Neural progenitor cell (in vitro differentiated cells): ENCODE measurements around the gene MAGI2. TPM values are rescaled to one million over a fixed set of nuclear protein-coding genes. Genes with fewer than 3 reads are reported as not detected.

Experiments
- DNase-seq: peaks from one replicate; pipeline ENCODE4 v3.0.0-alpha.2; 2016; ENCODE audit warnings: low spot score
- H2AFZ ChIP-seq: fragments of 200-600 bp; sonication (generic); replicated peaks from 2 replicates; pipeline ENCODE4 v1.6.1; 2016; ENCODE audit warnings: antibody characterized with exemption
- H3F3A ChIP-seq: fragments of 200-600 bp; sonication (generic); 2 replicates; pipeline ENCODE4 v1.6.1; 2016; ENCODE audit warnings: antibody characterized with exemption, low read depth
- H3K27ac ChIP-seq: fragments of 200-600 bp; sonication (generic); 2 replicates; pipeline ENCODE4 v1.5.1; 2016; ENCODE audit warnings: mild to moderate bottlenecking
- H3K27me3 ChIP-seq: fragments of 200-600 bp; sonication (generic); 2 replicates; pipeline ENCODE4 v1.6.1; 2016; ENCODE audit warnings: mild to moderate bottlenecking, moderate library complexity
- H3K36me3 ChIP-seq: fragments of 200-600 bp; sonication (generic); 2 replicates; pipeline ENCODE4 v1.5.1; 2016
- H3K4me1 ChIP-seq: fragments of 200-600 bp; sonication (generic); 2 replicates; pipeline ENCODE4 v1.6.1; 2016; ENCODE audit warnings: mixed run types
- H3K4me2 ChIP-seq: fragments of 200-600 bp; sonication (generic); 2 replicates; pipeline ENCODE4 v1.6.1; 2016
- H3K4me3 ChIP-seq: fragments of 200-600 bp; sonication (generic); 2 replicates; pipeline ENCODE4 v1.5.1; 2016
- H3K79me2 ChIP-seq: fragments of 200-600 bp; sonication (generic); 2 replicates; pipeline ENCODE4 v1.6.1; 2016; ENCODE audit warnings: low read depth
- H3K9ac ChIP-seq: fragments of 200-600 bp; sonication (generic); 2 replicates; pipeline ENCODE4 v1.6.1; 2016
- H3K9me3 ChIP-seq: fragments of 200-600 bp; sonication (generic); 2 replicates; pipeline ENCODE4 v1.5.1; 2016; ENCODE audit warnings: low read depth
- H4K20me1 ChIP-seq: fragments of 200-600 bp; sonication (generic); 2 replicates; pipeline ENCODE4 v1.6.1; 2016; ENCODE audit warnings: low read depth
- H3K27ac Mint-ChIP-seq: 3 replicates; pipeline ENCODE4 v1.8.0; 2021; ENCODE audit warnings: mixed read lengths
- H3K27me3 Mint-ChIP-seq: 2 replicates; pipeline ENCODE4 v1.8.0; 2022; ENCODE audit warnings: low read depth, mild to moderate bottlenecking, inconsistent platforms, moderate library complexity, mixed read lengths; ENCODE audit not compliant: insufficient read depth
- H3K36me3 Mint-ChIP-seq: 3 replicates; pipeline ENCODE4 v1.8.0; 2021; ENCODE audit warnings: mixed read lengths
- H3K4me1 Mint-ChIP-seq: 3 replicates; pipeline ENCODE4 v1.8.0; 2021; ENCODE audit warnings: mixed read lengths
- H3K4me3 Mint-ChIP-seq: 3 replicates; pipeline ENCODE4 v1.8.0; 2021; ENCODE audit warnings: mild to moderate bottlenecking, moderate library complexity, mixed read lengths
- H3K9me3 Mint-ChIP-seq: 3 replicates; pipeline ENCODE4 v1.8.0; 2020; ENCODE audit warnings: mixed read lengths
- EZH2 ChIP-seq: fragments of 200-600 bp; sonication (generic); IDR thresholded peaks from 2 replicates; pipeline ENCODE4 v1.6.1; 2017; ENCODE audit warnings: antibody characterized with exemption, mild to moderate bottlenecking, moderate library complexity
- EZH2phosphoT487 ChIP-seq: fragments of 200-600 bp; sonication (generic); IDR thresholded peaks from 2 replicates; pipeline ENCODE4 v1.6.1; 2017; ENCODE audit warnings: antibody characterized with exemption
- total RNA-seq: library from RNA; depleted of rRNA; stranded (reverse); fragments of >200 nt; gene quantifications from 2 replicates; pipeline ENCODE4 v1.2.3, GENCODE V29; 2015; ENCODE audit warnings: low replicate concordance
- TF ChIP-seq, protein P1 (sequence below): fragments of 200-600 bp; sonication (generic); IDR thresholded peaks from 2 replicates; pipeline ENCODE4 v1.5.1; 2017; ENCODE audit warnings: antibody characterized with exemption, mild to moderate bottlenecking

MAGI2 gene
- total RNA-seq, 1 donor from 2014 or later, result 5.8 TPM

DNA sequence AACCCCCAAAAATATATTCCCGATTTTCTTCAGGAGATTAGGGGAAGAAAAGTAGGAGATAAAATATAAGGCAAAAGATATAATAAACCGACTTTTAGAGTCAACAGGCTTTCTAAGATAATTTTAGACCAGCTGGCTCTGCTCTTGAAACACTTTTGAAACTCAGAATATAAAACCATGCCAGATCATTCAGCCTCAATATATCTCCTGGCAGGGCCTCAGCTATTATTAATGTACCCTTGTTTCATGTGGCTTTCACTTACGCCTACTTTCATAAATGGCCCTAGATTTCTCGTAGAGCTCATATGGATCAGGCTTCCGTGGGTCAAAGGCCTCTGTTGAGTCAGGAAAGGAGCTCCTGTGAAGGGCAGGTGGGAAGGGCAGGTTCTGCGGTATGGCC, 1258.9 kb downstream of the MAGI2 start:
- Histone ChIP-seq H3K27me3 (no peaks in the 10 kb centered on the region), H3K4me3 (no peak overlapping the region), H3K36me3 (no peaks in the 10 kb centered on the region), H3K9ac (no peak overlapping the region), H3K4me2 (no peak overlapping the region), H3K27ac (no peak overlapping the region), H4K20me1 (no peaks in the 10 kb centered on the region), H3K9me3 (no peaks in the 10 kb centered on the region), H2AFZ (no peak overlapping the region), H3K79me2 (no peaks in the 10 kb centered on the region), H3F3A (no peaks in the 10 kb centered on the region), H3K4me1 (no peaks in the 10 kb centered on the region)
- H3K36me3 Mint-ChIP-seq, result no peaks in the 10 kb centered on the region
- no peaks in the 10 kb centered on the region for H3K27me3 Mint-ChIP-seq
- TF ChIP-seq EZH2 (no peak), EZH2phosphoT487 (no peak)
- TF ChIP-seq, protein P1, sequence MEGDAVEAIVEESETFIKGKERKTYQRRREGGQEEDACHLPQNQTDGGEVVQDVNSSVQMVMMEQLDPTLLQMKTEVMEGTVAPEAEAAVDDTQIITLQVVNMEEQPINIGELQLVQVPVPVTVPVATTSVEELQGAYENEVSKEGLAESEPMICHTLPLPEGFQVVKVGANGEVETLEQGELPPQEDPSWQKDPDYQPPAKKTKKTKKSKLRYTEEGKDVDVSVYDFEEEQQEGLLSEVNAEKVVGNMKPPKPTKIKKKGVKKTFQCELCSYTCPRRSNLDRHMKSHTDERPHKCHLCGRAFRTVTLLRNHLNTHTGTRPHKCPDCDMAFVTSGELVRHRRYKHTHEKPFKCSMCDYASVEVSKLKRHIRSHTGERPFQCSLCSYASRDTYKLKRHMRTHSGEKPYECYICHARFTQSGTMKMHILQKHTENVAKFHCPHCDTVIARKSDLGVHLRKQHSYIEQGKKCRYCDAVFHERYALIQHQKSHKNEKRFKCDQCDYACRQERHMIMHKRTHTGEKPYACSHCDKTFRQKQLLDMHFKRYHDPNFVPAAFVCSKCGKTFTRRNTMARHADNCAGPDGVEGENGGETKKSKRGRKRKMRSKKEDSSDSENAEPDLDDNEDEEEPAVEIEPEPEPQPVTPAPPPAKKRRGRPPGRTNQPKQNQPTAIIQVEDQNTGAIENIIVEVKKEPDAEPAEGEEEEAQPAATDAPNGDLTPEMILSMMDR, result no peak
- no peak for DNase-seq
- no peak overlapping the region for H3K4me3 Mint-ChIP-seq
- H3K9me3 Mint-ChIP-seq, result no peaks in the 10 kb centered on the region
- H3K4me1 Mint-ChIP-seq, result peaks cover 10% of the 10 kb centered on the region
- H3K27ac Mint-ChIP-seq, result no peak overlapping the region

DNA sequence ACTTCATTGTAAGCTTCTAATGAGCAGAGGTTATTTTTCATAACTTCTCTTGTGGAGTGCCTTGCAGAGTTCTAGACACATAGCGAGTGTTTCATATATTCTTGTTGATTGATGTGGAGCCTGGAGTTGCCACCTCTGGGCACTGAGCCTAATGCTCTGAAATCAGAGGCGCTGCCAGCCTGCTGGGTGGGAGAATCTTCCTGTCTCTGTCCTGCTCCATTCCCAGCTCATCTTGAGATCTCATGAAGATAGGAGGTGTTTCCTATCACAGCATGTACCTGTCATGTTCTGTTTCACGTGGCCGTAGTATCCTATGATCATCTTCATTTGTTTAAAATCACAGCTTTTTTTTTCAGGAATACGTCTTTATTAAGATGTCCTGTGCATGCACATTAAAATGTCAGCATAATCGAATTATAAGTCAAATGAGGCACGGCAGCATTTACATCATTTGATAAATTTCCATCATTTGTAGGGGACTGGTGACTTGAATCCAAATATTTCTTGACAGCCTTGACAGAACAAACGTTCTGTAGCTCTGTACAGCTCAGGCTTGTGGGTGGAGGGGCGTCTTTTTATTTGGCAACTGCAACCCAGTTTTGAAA, 1261.9 kb downstream of the MAGI2 start:
- Histone ChIP-seq H4K20me1 (no peaks in the 10 kb centered on the region), H3K9me3 (no peaks in the 10 kb centered on the region), H3F3A (no peaks in the 10 kb centered on the region), H3K9ac (no peak overlapping the region), H3K27me3 (no peaks in the 10 kb centered on the region), H3K4me2 (no peak overlapping the region), H3K4me3 (no peak overlapping the region), H3K4me1 (no peaks in the 10 kb centered on the region), H3K36me3 (no peaks in the 10 kb centered on the region), H3K79me2 (no peaks in the 10 kb centered on the region), H3K27ac (no peak overlapping the region), H2AFZ (no peak overlapping the region)
- no peaks in the 10 kb centered on the region for H3K27me3 Mint-ChIP-seq
- no peak overlapping the region for H3K4me3 Mint-ChIP-seq
- no peak for DNase-seq
- no peaks in the 10 kb centered on the region for H3K9me3 Mint-ChIP-seq
- TF ChIP-seq, protein P1, result no peak
- TF ChIP-seq EZH2phosphoT487 (no peak), EZH2 (no peak)
- H3K4me1 Mint-ChIP-seq, result peaks cover 10% of the 10 kb centered on the region
- no peaks in the 10 kb centered on the region for H3K36me3 Mint-ChIP-seq
- no peak overlapping the region for H3K27ac Mint-ChIP-seq

DNA sequence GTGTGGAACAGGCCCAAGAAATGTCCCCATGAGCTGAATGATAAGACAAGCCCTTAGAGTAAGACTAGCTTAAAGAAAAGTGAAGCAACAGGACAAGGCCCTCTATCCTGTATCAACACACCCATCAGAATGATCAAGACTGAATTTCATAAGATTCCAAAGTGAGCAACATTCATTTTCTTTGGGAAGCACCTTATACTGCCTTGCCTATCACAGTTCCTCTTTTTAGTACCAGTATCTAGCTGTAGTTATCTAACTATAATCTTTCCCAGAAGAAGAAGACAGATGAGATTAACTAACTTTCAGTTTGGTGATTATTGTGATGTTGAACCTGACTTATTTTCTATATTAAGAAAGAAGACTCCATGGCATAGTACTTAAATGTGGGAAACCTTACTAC, 1263.7 kb downstream of the MAGI2 start:
- no peak overlapping the region for H3K4me3 ChIP-seq
- no peaks in the 10 kb centered on the region for H4K20me1 ChIP-seq
- Mint-ChIP-seq H3K27me3 (no peaks in the 10 kb centered on the region), H3K4me3 (no peak overlapping the region), H3K4me1 (peaks cover 10% of the 10 kb centered on the region), H3K27ac (no peak overlapping the region), H3K9me3 (no peaks in the 10 kb centered on the region), H3K36me3 (no peaks in the 10 kb centered on the region)
- TF ChIP-seq, protein P1, result no peak
- TF ChIP-seq EZH2 (no peak), EZH2phosphoT487 (no peak)
- H3K9ac ChIP-seq, result no peak overlapping the region
- DNase-seq, result no peak
- H3K9me3 ChIP-seq, result no peaks in the 10 kb centered on the region
- H3K27ac ChIP-seq, result no peak overlapping the region
- H3K27me3 ChIP-seq, result no peaks in the 10 kb centered on the region
- no peaks in the 10 kb centered on the region for H3F3A ChIP-seq
- H3K4me1 ChIP-seq, result no peaks in the 10 kb centered on the region
- H3K79me2 ChIP-seq, result no peaks in the 10 kb centered on the region
- no peak overlapping the region for H2AFZ ChIP-seq
- H3K4me2 ChIP-seq, result no peak overlapping the region
- H3K36me3 ChIP-seq, result no peaks in the 10 kb centered on the region
